H1 (cell line): Measurements from ENCODE around the gene GPC6.

ENCODE experiments used
- CEBPB ChIP-seq: IDR thresholded peaks from 2 replicates; pipeline ENCODE4 v1.6.1; 2012; ENCODE audit warnings: low read depth, low read length
- CTCF ChIP-seq, 3 experiments: IDR thresholded peaks; 1 replicate in 2 of 3; 2 replicates in 1 of 3; pipeline versions ENCODE4 v1.5.1 to v1.6.1; 2011; ENCODE audit warnings: low read length in 3 of 3, mild to moderate bottlenecking in 3 of 3, inconsistent platforms in 2 of 3, low read depth in 1 of 3, moderate library complexity in 1 of 3; ENCODE audit not compliant: insufficient read depth in 1 of 3; ENCODE audit errors: control extremely low read depth in 1 of 3
- KDM5A ChIP-seq: fragments of 200-600 bp; IDR thresholded peaks from 2 replicates; pipeline ENCODE4 v1.7.1; 2012; ENCODE audit warnings: mild to moderate bottlenecking, low read length, inconsistent platforms, mixed read lengths
- POLR2AphosphoS5 ChIP-seq: IDR thresholded peaks from 2 replicates; pipeline ENCODE4 v1.6.1; 2011; ENCODE audit warnings: low read depth, low read length
- SRF ChIP-seq: IDR thresholded peaks from 2 replicates; pipeline ENCODE4 v1.6.1; 2011; ENCODE audit warnings: mild to moderate bottlenecking, low read depth, low read length, moderate library complexity
- TBP ChIP-seq: IDR thresholded peaks from 2 replicates; pipeline ENCODE4 v1.6.1; 2011; ENCODE audit warnings: low read depth, low read length, improper control_type of control experiment

GRCh38 chr13:94188201-94188854 is 961.7 kb downstream of the GPC6 start:
- TF ChIP-seq CTCF (IDR thresholded peaks at IDR 0.05; ENCODE audit: control extremely low read depth in 1 of 3, insufficient read depth in 1 of 3, low read depth in 1 of 3, low read length in 3 of 3) (no peak), CEBPB (no peak), KDM5A (no peak), SRF (no peak), POLR2AphosphoS5 (no peak), TBP (no peak)
